ENCODE measurements around the gene CD180. TPM values are rescaled to one million over a fixed set of nuclear protein-coding genes. Genes with fewer than 3 reads are reported as not detected.

Gene CD180
- total RNA-seq = under 1 TPM; 0.08 to 0.80 TPM

GRCh38 chr5:67196537-67197059, at the start of gene CD180:
Gene CD180, minus strand, starts transcription at chr5:67196799. Its CDS starts 158 bp downstream, at chr5:67196641.
- Mint-ChIP-seq H3K9me3 (peaks cover 13% of the 10 kb centered on the region), H3K4me1 (peaks cover 28% of the 10 kb centered on the region), H3K4me3 (peak within 1 kb of the TSS; percentile 22), H3K27ac (peak within 1 kb of the TSS; percentile 13), H3K36me3 (ENCODE audit: low read depth) (no peaks in the 10 kb centered on the region), H3K27me3 (no peaks in the 10 kb centered on the region)
- ATAC-seq (replicated peaks) = no peak

- no peaks in the 10 kb centered on the region for H3K36me3 Mint-ChIP-seq (ENCODE audit: low read depth)
- H3K9me3 Mint-ChIP-seq = no peaks in the 10 kb centered on the region
- no peak overlapping the region for H3K27ac Mint-ChIP-seq
- no peaks in the 10 kb centered on the region for H3K27me3 Mint-ChIP-seq
- H3K4me1 Mint-ChIP-seq = no peaks in the 10 kb centered on the region
- ATAC-seq (replicated peaks) = peak; percentile 52
- H3K4me3 Mint-ChIP-seq = no peak overlapping the region
These were observed 49.5 kb upstream of the CD180 start for GRCh38 chr5:67246108-67246507.

GRCh38 chr5:67245259-67245846, 48.8 kb upstream of the CD180 start:
- no peaks in the 10 kb centered on the region for H3K27me3 Mint-ChIP-seq
- H3K9me3 Mint-ChIP-seq = no peaks in the 10 kb centered on the region
- no peak overlapping the region for H3K4me3 Mint-ChIP-seq
- no peak for ATAC-seq (replicated peaks)
- H3K27ac Mint-ChIP-seq = no peak overlapping the region
- H3K4me1 Mint-ChIP-seq = no peaks in the 10 kb centered on the region
- H3K36me3 Mint-ChIP-seq (ENCODE audit: low read depth) = no peaks in the 10 kb centered on the region

- no peaks in the 10 kb centered on the region for H3K27me3 Mint-ChIP-seq
- no peak overlapping the region for H3K27ac Mint-ChIP-seq
- ATAC-seq (replicated peaks) = no peak
- no peaks in the 10 kb centered on the region for H3K9me3 Mint-ChIP-seq
- no peaks in the 10 kb centered on the region for H3K36me3 Mint-ChIP-seq (ENCODE audit: low read depth)
- no peaks in the 10 kb centered on the region for H3K4me1 Mint-ChIP-seq
- H3K4me3 Mint-ChIP-seq = no peak overlapping the region
These were observed 47.8 kb upstream of the CD180 start for GRCh38 chr5:67244345-67244793.

GRCh38 chr5:67243944-67244343, 47.3 kb upstream of the CD180 start:
- no peak for ATAC-seq (replicated peaks)
- Mint-ChIP-seq H3K27me3 (no peaks in the 10 kb centered on the region), H3K27ac (no peak overlapping the region), H3K4me3 (no peak overlapping the region), H3K4me1 (no peaks in the 10 kb centered on the region), H3K36me3 (ENCODE audit: low read depth) (no peaks in the 10 kb centered on the region), H3K9me3 (no peaks in the 10 kb centered on the region)

- Mint-ChIP-seq H3K36me3 (ENCODE audit: low read depth) (no peaks in the 10 kb centered on the region), H3K27ac (no peak overlapping the region), H3K27me3 (no peaks in the 10 kb centered on the region), H3K9me3 (no peaks in the 10 kb centered on the region), H3K4me3 (no peak overlapping the region), H3K4me1 (no peaks in the 10 kb centered on the region)
- no peak for ATAC-seq (replicated peaks)
These were observed 46.8 kb upstream of the CD180 start for GRCh38 chr5:67243349-67243748.

GRCh38 chr5:67241326-67241725, 44.7 kb upstream of the CD180 start:
- Mint-ChIP-seq H3K36me3 (ENCODE audit: low read depth) (no peaks in the 10 kb centered on the region), H3K27ac (no peak overlapping the region), H3K4me3 (no peak overlapping the region), H3K9me3 (no peaks in the 10 kb centered on the region), H3K27me3 (no peaks in the 10 kb centered on the region), H3K4me1 (peaks cover 5% of the 10 kb centered on the region)
- ATAC-seq (replicated peaks) = no peak

GRCh38 chr5:67240846-67241245, 44.2 kb upstream of the CD180 start:
- H3K27me3 Mint-ChIP-seq = no peaks in the 10 kb centered on the region
- ATAC-seq (replicated peaks) = no peak
- peaks cover 7% of the 10 kb centered on the region for H3K4me1 Mint-ChIP-seq
- no peak overlapping the region for H3K27ac Mint-ChIP-seq
- no peak overlapping the region for H3K4me3 Mint-ChIP-seq
- H3K9me3 Mint-ChIP-seq = no peaks in the 10 kb centered on the region
- H3K36me3 Mint-ChIP-seq (ENCODE audit: low read depth) = no peaks in the 10 kb centered on the region

- Mint-ChIP-seq H3K4me3 (no peak overlapping the region), H3K9me3 (no peaks in the 10 kb centered on the region), H3K36me3 (ENCODE audit: low read depth) (no peaks in the 10 kb centered on the region)
These were observed 43.5 kb upstream of the CD180 start for GRCh38 chr5:67240065-67240464.

GRCh38 chr5:67238191-67238590, 41.6 kb upstream of the CD180 start:
- Mint-ChIP-seq H3K4me3 (no peak overlapping the region), H3K27ac (no peak overlapping the region), H3K9me3 (no peaks in the 10 kb centered on the region), H3K4me1 (peaks cover 7% of the 10 kb centered on the region), H3K36me3 (ENCODE audit: low read depth) (no peaks in the 10 kb centered on the region), H3K27me3 (no peaks in the 10 kb centered on the region)
- ATAC-seq (replicated peaks) = no peak

More at GRCh38 chr5:67240065-67240464, 43.5 kb upstream of the CD180 start:
- Mint-ChIP-seq H3K4me1 (peaks cover 7% of the 10 kb centered on the region), H3K27ac (no peak overlapping the region), H3K27me3 (no peaks in the 10 kb centered on the region)
- no peak for ATAC-seq (replicated peaks)

- H3K27ac Mint-ChIP-seq = no peak overlapping the region
- H3K36me3 Mint-ChIP-seq (ENCODE audit: low read depth) = no peaks in the 10 kb centered on the region
- no peak for ATAC-seq (replicated peaks)
- no peaks in the 10 kb centered on the region for H3K27me3 Mint-ChIP-seq
- peaks cover 7% of the 10 kb centered on the region for H3K4me1 Mint-ChIP-seq
- no peak overlapping the region for H3K4me3 Mint-ChIP-seq
- no peaks in the 10 kb centered on the region for H3K9me3 Mint-ChIP-seq
These were observed 39.0 kb upstream of the CD180 start for GRCh38 chr5:67235399-67236110.

- H3K27ac Mint-ChIP-seq = no peak overlapping the region
- H3K36me3 Mint-ChIP-seq (ENCODE audit: low read depth) = no peaks in the 10 kb centered on the region
- H3K27me3 Mint-ChIP-seq = no peaks in the 10 kb centered on the region
- H3K4me1 Mint-ChIP-seq = peaks cover 7% of the 10 kb centered on the region
- H3K4me3 Mint-ChIP-seq = no peak overlapping the region
- no peaks in the 10 kb centered on the region for H3K9me3 Mint-ChIP-seq
- ATAC-seq (replicated peaks) = no peak
These were observed 38.1 kb upstream of the CD180 start for GRCh38 chr5:67234671-67235176.

- H3K27me3 Mint-ChIP-seq = no peaks in the 10 kb centered on the region
- H3K9me3 Mint-ChIP-seq = no peaks in the 10 kb centered on the region
- H3K27ac Mint-ChIP-seq = no peak overlapping the region
- H3K4me1 Mint-ChIP-seq = peaks cover 7% of the 10 kb centered on the region
- H3K36me3 Mint-ChIP-seq (ENCODE audit: low read depth) = no peaks in the 10 kb centered on the region
- no peak overlapping the region for H3K4me3 Mint-ChIP-seq
- ATAC-seq (replicated peaks) = no peak
These were observed 36.5 kb upstream of the CD180 start for GRCh38 chr5:67233075-67233474.

- H3K4me3 Mint-ChIP-seq = no peak overlapping the region
- H3K27ac Mint-ChIP-seq = no peak overlapping the region
- no peaks in the 10 kb centered on the region for H3K36me3 Mint-ChIP-seq (ENCODE audit: low read depth)
- no peaks in the 10 kb centered on the region for H3K9me3 Mint-ChIP-seq
- no peaks in the 10 kb centered on the region for H3K27me3 Mint-ChIP-seq
- no peak for ATAC-seq (replicated peaks)
- peaks cover 36% of the 10 kb centered on the region for H3K4me1 Mint-ChIP-seq
These were observed 26.6 kb upstream of the CD180 start for GRCh38 chr5:67223211-67223610.
